NCI-H748 treated with DMSO at 0.1 percent for 48 hours (cell line): ENCODE data around the gene ARMC3.
A peak's percentile ranks its signal among the peaks of the same experiment; 100 is the strongest.
"Not testable (repeated sequence)": the region's sequence is repeated elsewhere in the genome, so short reads cannot be mapped to it uniquely, and the experiment has no call there.

Experiments used
- DNase-seq: peaks from one replicate; lab custom pipeline; 2025; lab: John Stamatoyannopoulos, UW

Gene ARMC3

GRCh38 chr10:22927661-22928403 lies at the start of gene ARMC3:
TSS of gene ARMC3 (plus strand) at chr10:22928053. CDS start at chr10:22931997, 3,944 bp downstream.
- DNase-seq, result peak; percentile 66

- no peak for DNase-seq
Observed at GRCh38 chr10:22891797-22892196, 36.1 kb upstream of the ARMC3 start.

- no peak for DNase-seq
Observed at GRCh38 chr10:22893781-22894180, 34.1 kb upstream of the ARMC3 start.

- DNase-seq, result no peak
Observed at GRCh38 chr10:22894714-22895113, 33.1 kb upstream of the ARMC3 start.

- no peak for DNase-seq
Observed at GRCh38 chr10:22895252-22895651, 32.6 kb upstream of the ARMC3 start.

GRCh38 chr10:22897371-22897770 lies 30.5 kb upstream of the ARMC3 start:
- DNase-seq, result no peak

GRCh38 chr10:22899307-22899706 lies 28.5 kb upstream of the ARMC3 start:
- DNase-seq, result no peak

GRCh38 chr10:22899775-22900174 lies 28.1 kb upstream of the ARMC3 start:
- DNase-seq, result no peak

GRCh38 chr10:22900841-22901601 lies 26.8 kb upstream of the ARMC3 start:
- DNase-seq, result no peak

- not testable (repeated sequence) for DNase-seq
Observed at GRCh38 chr10:22902147-22902546, 25.7 kb upstream of the ARMC3 start.

- DNase-seq, result no peak
Observed at GRCh38 chr10:22903694-22904093, 24.2 kb upstream of the ARMC3 start.

- DNase-seq, result no peak
Observed at GRCh38 chr10:22906767-22907166, 21.1 kb upstream of the ARMC3 start.

- no peak for DNase-seq
Observed at GRCh38 chr10:22908837-22909236, 19.0 kb upstream of the ARMC3 start.

GRCh38 chr10:22909673-22910072 lies 18.2 kb upstream of the ARMC3 start:
- not testable (repeated sequence) for DNase-seq

- no peak for DNase-seq
Observed at GRCh38 chr10:22911067-22911466, 16.8 kb upstream of the ARMC3 start.

- peak; percentile 89 for DNase-seq
Observed at GRCh38 chr10:22911889-22912762, 15.7 kb upstream of the ARMC3 start.

GRCh38 chr10:22912763-22913384 lies 15.0 kb upstream of the ARMC3 start:
- no peak for DNase-seq

- no peak for DNase-seq
Observed at GRCh38 chr10:22913474-22914092, 14.3 kb upstream of the ARMC3 start.

- no peak for DNase-seq
Observed at GRCh38 chr10:22915314-22915713, 12.5 kb upstream of the ARMC3 start.

- DNase-seq, result no peak
Observed at GRCh38 chr10:22925088-22925487, 2.8 kb upstream of the ARMC3 start.

- no peak for DNase-seq
Observed at GRCh38 chr10:22927166-22927565, 687 bp upstream of the ARMC3 start.
